NK-92 (cell line): ENCODE measurements around the gene EIF1.
"Not testable (repeated sequence)": the region's sequence is repeated elsewhere in the genome, so short reads cannot be mapped to it uniquely, and the experiment has no call there.

ENCODE experiments used
- DNase-seq: peaks from one replicate; lab custom pipeline; 2025; ENCODE audit not compliant: unreplicated experiment; lab: John Stamatoyannopoulos, UW

Gene EIF1

DNA sequence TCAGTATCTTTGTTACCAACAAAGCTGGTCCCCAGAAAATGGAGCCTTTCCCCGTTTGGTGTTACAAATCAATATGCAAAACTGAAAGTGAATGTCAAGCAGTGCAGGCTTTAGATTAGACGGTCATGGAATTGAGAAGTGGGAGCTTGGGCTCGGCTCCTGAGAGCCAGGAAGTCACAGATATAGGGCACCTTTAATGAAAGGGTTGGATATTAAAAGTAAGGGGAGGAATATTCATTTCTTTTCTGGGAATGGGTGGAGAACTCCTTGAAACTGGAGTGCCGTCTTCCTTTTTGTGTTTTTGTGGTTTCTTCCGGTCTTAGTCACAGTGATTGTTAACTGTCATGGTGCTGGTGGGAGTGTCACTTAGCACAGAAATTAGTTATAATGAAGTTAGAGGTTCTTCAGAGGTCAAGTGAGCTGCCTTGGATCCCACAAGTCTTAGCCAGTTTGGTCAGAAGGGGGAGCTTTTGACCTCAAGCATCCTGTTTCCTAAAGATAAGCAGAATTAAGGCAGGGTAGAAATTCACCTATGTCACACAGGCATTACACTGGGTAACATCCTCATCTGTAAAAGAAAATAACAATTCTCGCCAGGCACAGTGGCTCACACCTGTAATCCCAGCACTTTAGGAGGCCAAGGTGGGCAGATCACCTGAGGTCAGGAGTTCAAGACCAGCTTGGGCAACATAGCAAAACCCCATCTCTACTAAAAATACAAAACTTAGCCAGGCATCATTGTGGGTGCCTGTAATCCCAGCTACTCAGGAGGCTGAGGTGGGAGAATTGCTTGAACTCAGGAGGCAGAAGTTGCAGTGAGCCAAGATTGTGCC lies 9.6 kb upstream of the EIF1 start:
- DNase-seq, result no peak

GRCh38 chr17:41679740-41680425 lies 8.8 kb upstream of the EIF1 start:
- no peak for DNase-seq

GRCh38 chr17:41680426-41681040 lies 8.2 kb upstream of the EIF1 start:
- no peak for DNase-seq

GRCh38 chr17:41681776-41682175 lies 6.9 kb upstream of the EIF1 start:
- DNase-seq, result no peak

DNA sequence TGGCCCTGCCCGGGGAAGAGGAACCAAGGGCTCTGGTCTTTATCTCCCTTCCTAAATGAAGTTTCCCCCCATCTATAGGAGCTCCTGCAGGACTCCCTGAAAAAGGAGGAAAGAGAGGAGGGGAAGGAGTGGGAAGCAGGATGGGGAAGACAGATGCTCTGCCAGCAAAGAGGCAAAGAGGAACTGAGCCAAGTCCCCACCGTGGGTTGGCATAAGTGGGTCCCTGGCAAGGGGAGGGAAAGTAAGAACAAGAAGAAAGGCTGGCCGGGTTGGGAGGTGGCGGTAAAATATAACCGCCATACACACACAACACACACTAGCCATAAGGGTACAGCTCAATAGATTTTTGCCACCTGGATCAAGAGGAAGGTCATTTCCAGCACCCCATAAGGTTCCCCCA lies 6.1 kb upstream of the EIF1 start:
- no peak for DNase-seq

DNA sequence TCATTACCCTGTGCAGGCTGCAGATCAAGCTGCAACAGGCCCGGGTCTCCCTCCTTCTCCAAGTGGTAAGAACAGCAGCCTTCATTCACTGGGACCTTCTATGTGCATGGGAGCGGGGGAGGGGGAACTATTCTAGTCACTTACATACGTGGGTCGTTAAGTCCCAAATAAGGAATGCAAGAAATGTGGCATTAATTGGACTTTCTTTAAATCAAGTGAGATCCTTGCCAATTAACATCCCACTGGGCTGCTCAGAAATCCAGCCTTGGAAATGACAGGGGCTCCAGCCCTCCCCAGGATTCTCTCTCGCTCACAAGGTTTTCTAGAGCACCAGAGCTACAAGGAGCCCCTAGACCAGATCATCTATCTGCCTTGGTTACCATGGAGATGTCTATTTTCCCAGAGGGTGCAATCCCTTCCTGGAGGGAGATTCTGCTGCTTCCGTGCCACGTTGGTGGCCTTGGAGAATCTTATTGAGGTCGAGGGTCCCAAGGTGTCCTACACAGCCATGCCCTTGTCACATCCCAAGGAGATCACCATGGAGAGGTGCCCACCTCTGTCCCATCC lies 5.2 kb upstream of the EIF1 start:
- DNase-seq, result no peak

GRCh38 chr17:41684035-41684434 lies 4.7 kb upstream of the EIF1 start:
- no peak for DNase-seq

DNA sequence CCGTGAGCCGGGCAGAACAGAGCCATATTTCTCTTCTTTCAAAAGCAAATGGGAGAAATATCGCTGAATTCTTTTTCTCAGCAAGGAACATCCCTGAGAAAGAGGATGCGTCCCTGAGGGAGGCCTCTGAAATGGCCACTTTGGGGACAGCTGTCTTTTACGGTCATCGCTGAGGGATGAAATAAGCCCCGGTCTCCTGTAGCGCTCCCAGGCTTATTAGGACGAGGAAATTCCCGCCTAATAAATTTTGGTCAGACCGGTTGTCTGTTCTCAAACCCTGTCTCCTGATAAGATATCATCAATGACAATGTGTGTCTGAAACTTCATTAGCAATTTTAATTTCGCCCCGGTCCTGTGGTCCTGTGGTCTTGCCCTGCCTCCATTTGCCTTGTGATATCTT lies 2.9 kb upstream of the EIF1 start:
- DNase-seq, result not testable (repeated sequence)

DNA sequence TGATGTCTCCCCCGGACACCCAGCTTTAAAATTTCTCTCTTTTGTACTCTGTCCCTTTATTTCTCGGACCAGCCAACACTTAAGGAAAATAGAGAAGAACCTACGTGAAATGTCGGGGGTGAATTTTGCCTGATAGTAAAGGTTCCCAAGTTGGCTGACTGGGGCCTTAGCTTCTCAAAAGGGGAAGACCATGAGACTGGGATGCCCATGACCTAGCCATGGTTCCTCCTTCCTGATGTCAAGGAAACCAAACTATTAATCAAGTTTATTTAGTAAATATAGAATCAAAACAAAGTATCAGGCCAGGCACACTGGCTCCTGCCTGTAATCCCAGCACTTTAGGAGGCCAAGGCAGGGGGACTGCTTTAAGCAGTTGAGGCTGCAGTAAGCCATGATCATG lies 2.4 kb upstream of the EIF1 start:
- no peak for DNase-seq

- DNase-seq, result no peak
Observed at GRCh38 chr17:41687828-41688640, 651 bp upstream of the EIF1 start.

DNA sequence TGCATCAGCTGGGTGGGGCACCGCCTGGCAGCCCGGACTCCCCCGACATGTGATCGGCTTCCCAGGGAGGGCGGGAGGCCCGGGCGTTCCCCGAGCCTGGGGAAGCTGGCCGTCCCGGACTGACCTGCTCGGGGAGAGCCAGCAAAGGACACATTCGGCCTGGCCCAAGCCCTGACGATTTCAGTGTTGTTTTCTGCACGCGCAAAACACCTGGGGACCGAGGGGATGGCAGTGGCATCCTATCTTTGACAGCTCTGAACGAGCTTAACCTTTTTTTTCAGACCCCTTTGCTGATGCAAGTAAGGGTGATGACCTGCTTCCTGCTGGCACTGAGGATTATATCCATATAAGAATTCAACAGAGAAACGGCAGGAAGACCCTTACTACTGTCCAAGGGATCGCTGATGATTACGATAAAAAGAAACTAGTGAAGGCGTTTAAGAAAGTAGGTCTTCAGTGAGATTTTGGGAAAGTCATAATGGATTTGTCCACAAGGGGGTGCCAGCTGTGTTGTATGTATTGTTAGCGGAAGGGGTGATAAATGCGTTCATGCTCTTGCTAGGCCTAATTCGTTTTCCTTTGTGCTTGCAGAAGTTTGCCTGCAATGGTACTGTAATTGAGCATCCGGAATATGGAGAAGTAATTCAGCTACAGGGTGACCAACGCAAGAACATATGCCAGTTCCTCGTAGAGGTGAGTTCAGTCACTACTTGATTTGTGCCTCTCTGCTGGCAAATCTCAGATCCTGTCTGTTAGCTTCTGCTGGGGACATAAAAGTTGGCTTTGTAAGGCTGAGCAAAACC lies 1.0 kb downstream of the EIF1 start:
- no peak for DNase-seq

DNA sequence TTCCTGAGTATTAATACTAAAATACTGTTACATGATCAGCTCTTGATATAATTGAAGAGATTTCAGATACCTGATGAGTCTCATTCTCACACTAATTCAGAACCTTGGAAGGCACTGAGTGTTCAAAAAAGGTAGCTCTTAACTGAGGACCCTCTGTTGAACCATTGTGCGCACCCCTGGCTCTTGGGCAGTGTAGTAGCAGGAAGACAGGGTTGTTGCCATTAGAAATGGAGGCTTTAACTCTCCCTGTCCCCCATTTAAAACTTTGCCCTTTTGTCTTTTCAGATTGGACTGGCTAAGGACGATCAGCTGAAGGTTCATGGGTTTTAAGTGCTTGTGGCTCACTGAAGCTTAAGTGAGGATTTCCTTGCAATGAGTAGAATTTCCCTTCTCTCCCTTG lies 1.8 kb downstream of the EIF1 start:
- DNase-seq, result no peak

DNA sequence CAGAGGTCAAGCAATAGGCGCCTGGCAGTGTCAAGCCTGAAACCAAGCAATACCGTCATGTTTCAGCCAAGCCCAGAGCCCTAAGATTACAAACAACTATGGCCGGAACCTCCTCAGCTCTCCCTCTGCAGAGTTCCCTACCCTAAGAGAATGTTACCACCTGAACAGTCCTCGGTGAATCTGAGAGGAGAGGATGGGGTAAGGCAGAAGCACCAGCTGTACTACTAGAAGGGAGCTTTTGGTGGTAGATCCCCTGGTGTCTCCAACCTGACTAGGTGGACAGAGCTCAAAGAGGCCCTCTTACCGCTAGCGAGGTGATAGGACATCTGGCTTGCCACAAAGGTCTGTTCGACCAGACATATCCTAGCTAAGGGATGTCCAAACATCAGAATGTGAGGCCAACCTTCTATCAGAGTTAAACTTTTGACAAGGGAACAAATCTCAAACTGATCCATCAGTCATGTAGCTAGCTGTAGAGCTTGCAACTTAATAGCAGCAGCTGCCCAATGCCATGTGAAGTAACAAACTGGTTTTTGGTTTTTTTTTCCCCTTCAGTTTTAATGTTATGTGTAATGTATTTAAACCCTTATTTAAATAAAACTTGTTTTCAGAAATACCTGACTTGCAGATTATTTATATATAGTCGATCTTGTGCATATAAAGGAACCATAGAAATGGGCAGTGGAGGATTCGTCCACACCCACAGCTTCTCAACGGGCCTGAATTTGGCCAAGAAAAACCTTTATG lies 2.5 kb downstream of the EIF1 start:
- DNase-seq, result no peak

DNA sequence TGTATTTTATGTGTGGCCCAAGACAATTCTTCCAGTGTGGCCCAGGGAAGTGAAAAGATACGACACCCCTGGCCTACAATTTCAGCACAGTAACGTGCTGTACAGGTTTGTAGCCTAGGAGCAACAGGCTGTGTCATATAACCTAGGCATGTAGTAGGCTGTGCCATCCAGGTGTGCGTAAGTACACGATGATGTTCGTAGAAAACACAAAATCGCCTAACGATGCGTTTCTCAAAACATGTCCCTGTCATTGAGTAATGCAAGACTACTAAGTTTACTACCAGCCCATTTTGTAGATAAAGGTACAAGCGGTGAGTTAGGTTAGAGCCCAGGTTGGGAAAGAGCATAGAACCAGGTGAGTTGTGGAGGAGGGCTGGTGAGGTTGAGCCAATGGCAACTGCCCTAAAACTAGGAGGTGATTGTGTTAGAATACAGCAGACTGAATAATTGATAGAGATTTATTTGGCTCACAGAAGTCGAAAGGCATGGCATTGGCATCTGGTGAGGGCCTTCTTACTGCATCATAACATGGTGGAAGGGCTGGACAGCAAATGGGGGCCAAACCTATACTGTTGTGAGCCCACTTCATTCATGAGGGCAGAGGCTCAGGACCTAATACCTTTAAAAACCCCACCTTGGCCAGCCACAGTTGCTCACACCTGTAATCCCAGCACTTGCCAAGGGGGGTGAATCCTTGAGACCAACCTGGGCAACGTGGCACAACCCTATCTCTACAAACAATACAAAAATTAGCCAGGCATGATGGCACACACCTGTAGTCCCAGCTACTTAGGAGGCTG lies 4.2 kb downstream of the EIF1 start:
- DNase-seq, result no peak

DNA sequence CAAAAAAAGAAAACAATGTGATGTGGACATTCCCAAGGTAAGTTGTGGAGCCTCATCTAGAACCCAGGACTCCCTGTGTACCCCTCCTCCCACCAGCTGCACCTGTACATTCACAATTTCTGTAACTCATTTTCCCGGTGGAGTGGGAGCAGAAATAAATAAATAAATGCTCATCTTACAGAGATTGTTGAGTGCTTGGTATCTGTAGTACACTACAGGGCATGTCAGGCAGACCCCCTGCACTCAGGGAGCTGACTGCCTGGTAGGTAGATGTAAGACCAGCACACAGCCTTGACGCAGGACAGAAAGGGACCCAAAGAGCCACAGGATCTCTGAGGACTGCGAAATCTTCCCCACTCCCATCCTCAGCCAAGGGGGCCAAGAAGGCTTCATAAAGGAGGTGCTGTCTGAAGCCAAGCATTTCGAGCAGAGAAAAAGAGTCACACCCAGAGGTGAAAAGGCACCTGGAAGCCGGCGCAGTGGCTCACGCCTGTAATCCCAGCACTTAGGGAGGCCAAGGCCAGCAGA lies 6.5 kb downstream of the EIF1 start:
- DNase-seq, result no peak

DNA sequence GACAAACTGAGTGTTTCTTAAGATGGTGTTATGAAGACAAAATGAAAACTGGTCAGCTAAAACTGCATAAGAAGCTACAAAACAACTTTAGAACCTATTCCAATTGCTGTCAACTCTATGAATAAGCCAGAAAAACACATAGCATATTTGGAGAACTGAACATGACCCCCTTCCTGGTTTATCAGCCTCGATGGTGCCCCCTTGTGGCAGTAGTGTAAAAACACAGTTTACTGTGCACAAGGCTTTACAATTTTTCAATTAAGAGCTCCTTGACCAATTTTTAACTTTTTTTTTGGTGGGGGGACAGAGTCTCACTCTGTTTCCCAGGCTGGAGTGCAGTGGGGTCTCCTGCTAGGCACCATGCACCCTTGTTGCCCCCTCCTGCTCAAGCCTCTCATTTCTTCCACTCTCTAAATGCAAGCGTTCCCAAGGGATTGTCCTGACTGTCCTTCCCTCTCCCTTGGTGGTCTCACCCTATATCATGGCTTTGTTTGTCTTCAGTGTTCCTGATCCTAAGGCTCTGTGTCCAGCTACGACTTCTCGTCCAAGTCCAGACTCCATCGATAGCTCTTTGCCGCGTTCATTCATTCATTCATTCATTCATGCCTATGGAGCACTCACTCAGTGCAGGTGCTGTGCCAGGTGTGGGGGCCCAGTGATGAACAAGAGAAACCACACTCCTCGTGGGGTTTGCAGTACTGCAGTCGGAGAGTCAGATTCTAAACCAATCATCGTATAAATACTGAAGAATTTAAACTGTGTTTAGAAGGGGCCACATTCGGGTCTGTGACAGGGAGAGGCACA lies 7.5 kb downstream of the EIF1 start:
- DNase-seq, result no peak

GRCh38 chr17:41697122-41697962 lies 8.7 kb downstream of the EIF1 start:
- no peak for DNase-seq
